HEK293T (cell line): Measurements from ENCODE around the gene VSTM2B.

Experiments
- HDGF ChIP-seq: fragments of 450-650 bp; IDR thresholded peaks from 2 replicates; pipeline ENCODE4 v1.6.1; 2017; ENCODE audit warnings: antibody characterized with exemption, borderline replicate concordance
- SUZ12 ChIP-seq: fragments of 450-650 bp; IDR thresholded peaks from 2 replicates; pipeline ENCODE4 v1.6.1; 2016; ENCODE audit warnings: mild to moderate bottlenecking
- ZNF384 ChIP-seq: fragments of 450-650 bp; IDR thresholded peaks from 2 replicates; pipeline ENCODE4 v1.6.1; 2016

GRCh38 chr19:29516821-29517395 is 8.9 kb upstream of the VSTM2B start:
- TF ChIP-seq SUZ12: no peak
- no peak for TF ChIP-seq ZNF384
- no peak for TF ChIP-seq HDGF
